ENCODE results near the gene COLEC12.

Gene COLEC12

DNA sequence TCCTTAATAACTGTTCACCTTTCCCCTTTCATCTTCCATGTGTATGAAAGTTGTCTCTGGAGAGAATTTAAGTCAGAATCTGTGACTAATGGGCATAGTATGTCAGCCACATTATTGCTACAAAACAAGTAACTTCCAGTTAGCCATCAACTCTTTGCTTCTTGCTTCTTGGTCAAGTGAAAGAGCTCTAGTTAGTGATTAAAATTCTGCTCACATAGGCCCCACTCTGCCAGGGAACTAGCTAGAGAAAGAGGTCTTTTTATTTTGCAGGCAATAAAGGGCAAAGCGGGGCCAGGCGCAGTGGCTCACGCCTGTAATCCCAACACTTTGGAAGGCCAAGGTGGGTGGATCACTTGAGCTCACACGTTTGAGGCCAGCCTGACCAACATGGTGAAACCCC is 64.6 kb downstream of the COLEC12 start:
- no peaks in the 10 kb centered on the region for H3K27me3 ChIP-seq
- H3K4me3 ChIP-seq (ENCODE audit: low read depth, low read length), result no peak overlapping the region
- no peaks in the 10 kb centered on the region for H3K36me3 ChIP-seq
- no peak for DNase-seq
- TF ChIP-seq, protein P1, sequence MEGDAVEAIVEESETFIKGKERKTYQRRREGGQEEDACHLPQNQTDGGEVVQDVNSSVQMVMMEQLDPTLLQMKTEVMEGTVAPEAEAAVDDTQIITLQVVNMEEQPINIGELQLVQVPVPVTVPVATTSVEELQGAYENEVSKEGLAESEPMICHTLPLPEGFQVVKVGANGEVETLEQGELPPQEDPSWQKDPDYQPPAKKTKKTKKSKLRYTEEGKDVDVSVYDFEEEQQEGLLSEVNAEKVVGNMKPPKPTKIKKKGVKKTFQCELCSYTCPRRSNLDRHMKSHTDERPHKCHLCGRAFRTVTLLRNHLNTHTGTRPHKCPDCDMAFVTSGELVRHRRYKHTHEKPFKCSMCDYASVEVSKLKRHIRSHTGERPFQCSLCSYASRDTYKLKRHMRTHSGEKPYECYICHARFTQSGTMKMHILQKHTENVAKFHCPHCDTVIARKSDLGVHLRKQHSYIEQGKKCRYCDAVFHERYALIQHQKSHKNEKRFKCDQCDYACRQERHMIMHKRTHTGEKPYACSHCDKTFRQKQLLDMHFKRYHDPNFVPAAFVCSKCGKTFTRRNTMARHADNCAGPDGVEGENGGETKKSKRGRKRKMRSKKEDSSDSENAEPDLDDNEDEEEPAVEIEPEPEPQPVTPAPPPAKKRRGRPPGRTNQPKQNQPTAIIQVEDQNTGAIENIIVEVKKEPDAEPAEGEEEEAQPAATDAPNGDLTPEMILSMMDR (IDR thresholded peaks at IDR 0.05; ENCODE audit: low read depth, low read length), result no peak
- no peaks in the 10 kb centered on the region for H3K4me1 ChIP-seq
- no peaks in the 10 kb centered on the region for H3K9me3 ChIP-seq

DNA sequence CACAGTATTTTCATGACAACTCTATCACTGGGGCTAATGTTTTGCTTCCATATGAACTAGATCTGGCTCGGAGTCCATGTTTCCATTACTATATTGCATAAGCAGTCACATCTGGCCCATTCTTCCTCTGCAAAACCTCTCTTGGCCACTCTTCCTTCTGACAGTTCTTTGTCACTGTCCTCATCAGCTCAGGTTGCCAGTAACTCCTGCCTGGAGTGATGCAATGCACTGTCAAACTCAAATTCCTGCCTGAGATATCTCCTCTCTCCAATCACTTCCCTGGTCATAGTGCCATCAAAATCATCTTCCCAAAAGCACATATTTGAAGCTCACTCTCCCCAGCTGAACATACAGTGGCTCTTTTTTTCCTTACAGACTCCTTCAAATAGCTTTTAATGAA is 66.1 kb downstream of the COLEC12 start:
- Histone ChIP-seq H3K36me3 (no peaks in the 10 kb centered on the region), H3K4me1 (no peaks in the 10 kb centered on the region), H3K4me3 (ENCODE audit: low read depth, low read length) (no peak overlapping the region), H3K27me3 (no peaks in the 10 kb centered on the region), H3K9me3 (no peaks in the 10 kb centered on the region)
- TF ChIP-seq, protein P1 (IDR thresholded peaks at IDR 0.05; ENCODE audit: low read depth, low read length), result no peak
- no peak for DNase-seq

DNA sequence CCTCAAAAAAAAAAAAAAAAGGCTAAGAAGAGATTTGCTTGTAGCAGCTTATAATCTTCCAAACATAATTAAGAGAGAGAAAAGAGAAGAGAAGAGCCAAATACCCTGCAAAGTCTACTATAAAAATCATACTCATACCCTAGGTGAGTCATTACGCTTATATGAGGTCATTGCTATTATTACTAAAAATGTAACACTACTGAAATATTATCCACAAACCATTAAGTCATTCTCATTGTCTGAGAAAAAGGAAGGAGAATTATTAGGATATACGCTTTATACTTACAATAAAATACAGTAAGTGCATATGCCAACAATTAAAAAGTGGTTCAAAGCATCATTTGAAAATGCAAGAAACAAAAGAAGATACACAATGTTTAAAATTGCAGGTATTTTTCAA is 66.5 kb downstream of the COLEC12 start:
- Histone ChIP-seq H3K36me3 (no peaks in the 10 kb centered on the region), H3K4me3 (ENCODE audit: low read depth, low read length) (no peak overlapping the region), H3K4me1 (no peaks in the 10 kb centered on the region), H3K9me3 (no peaks in the 10 kb centered on the region), H3K27me3 (no peaks in the 10 kb centered on the region)
- TF ChIP-seq, protein P1 (IDR thresholded peaks at IDR 0.05; ENCODE audit: low read depth, low read length), result no peak
- no peak for DNase-seq

DNA sequence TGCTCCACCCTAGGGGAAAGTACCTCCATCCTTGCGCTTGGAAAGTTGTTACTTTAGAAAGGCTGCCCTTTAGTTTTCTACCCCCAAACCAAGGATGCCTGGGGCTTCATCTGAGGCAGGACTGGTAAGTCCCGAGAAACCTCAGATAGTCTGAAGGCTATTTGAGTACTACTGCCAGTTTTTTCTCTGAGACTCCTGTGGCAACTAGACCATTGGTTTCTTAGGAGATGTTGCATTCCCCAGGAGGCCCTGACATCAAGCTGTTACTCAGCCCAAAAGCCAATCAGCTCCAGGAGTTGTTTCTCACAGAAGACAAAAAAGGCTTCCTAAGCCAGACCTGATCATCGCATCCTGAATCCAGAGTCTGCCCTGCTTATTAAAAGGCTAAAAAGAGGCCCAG is 67.2 kb downstream of the COLEC12 start:
- DNase-seq, result no peak
- TF ChIP-seq, protein P1 (IDR thresholded peaks at IDR 0.05; ENCODE audit: low read depth, low read length), result no peak
- no peaks in the 10 kb centered on the region for H3K27me3 ChIP-seq
- H3K4me3 ChIP-seq (ENCODE audit: low read depth, low read length), result no peak overlapping the region
- no peaks in the 10 kb centered on the region for H3K36me3 ChIP-seq
- H3K9me3 ChIP-seq, result no peaks in the 10 kb centered on the region
- H3K4me1 ChIP-seq, result no peaks in the 10 kb centered on the region

DNA sequence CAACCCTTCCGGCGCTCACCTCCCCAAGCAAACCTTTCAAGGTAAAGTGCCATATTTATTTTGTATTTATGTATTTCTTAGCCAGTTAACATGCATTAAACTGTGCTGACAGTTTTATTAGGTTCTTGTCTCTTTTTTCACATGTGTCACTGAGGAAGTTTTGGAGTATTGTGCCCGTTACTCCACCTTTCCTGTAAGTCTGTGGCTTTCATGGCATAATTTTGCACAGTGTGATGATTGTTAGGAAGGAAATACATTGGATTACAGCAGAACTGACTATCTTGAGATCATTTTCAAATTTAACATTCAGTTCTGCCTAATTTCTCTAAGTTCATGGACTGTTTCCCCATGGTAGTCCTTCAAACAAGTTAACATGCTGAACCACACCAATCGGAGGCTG is 67.7 kb downstream of the COLEC12 start:
- no peaks in the 10 kb centered on the region for H3K36me3 ChIP-seq
- H3K9me3 ChIP-seq, result no peaks in the 10 kb centered on the region
- TF ChIP-seq, protein P1 (IDR thresholded peaks at IDR 0.05; ENCODE audit: low read depth, low read length), result no peak
- no peak overlapping the region for H3K4me3 ChIP-seq (ENCODE audit: low read depth, low read length)
- no peak for DNase-seq
- H3K4me1 ChIP-seq, result no peaks in the 10 kb centered on the region
- H3K27me3 ChIP-seq, result no peaks in the 10 kb centered on the region

DNA sequence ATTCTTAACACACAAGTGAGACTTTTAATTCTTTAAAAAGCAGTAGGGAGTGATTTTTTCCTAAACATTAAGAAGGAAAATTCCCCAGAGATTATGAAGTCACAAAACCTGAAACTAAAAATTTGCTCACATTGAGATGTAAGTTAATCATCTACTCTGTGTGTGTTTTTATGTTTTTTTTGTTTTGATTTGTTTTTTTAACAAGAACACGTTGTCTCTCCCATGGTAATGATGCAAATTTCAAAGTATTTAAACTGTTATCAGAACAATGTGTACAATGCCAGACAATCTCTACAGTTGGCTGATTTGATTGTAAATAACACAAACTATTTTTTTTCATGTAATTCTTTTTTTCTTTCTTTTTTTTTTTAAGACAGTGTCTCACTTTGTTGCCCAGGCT is 71.5 kb downstream of the COLEC12 start:
- Histone ChIP-seq H3K4me1 (no peaks in the 10 kb centered on the region), H3K4me3 (ENCODE audit: low read depth, low read length) (no peak overlapping the region), H3K36me3 (no peaks in the 10 kb centered on the region), H3K27me3 (no peaks in the 10 kb centered on the region), H3K9me3 (no peaks in the 10 kb centered on the region)
- DNase-seq, result no peak
- TF ChIP-seq, protein P1 (IDR thresholded peaks at IDR 0.05; ENCODE audit: low read depth, low read length), result no peak
